OCI-LY3 (cell line): ENCODE measurements around the gene NFXL1.

Experiments
- CTCF ChIP-seq: fragments of 200-600, 300-600 bp; sonication (generic); IDR thresholded peaks from 2 replicates; pipeline ENCODE4 v1.5.1; 2014; ENCODE audit warnings: antibody characterized with exemption, low read length, low read depth
- EZH2phosphoT487 ChIP-seq: fragments of 200-600 bp; shearing (Covaris generic); IDR thresholded peaks from 2 replicates; pipeline ENCODE4 v1.6.1; 2018; ENCODE audit warnings: antibody characterized with exemption, mixed run types, low read depth

DNA sequence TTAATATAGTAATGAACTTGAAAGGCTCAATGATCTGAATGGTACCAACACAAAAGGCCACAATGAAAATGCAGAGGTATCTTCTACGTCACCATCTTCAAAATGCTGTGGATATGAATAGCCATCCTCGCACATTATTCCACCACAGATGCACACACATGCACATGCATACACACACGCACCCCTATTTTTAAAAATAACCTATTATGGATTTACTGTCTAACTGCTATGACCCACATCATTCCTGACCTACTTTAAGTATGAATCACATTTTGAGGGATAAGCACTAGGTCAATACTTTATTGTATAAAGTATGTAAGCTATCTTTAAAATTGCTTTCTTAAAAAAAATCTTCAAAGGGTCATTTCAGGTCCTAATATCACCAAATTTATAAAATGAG is 52.1 kb downstream of the NFXL1 start:
- TF ChIP-seq CTCF (no peak), EZH2phosphoT487 (no peak)
